ENCODE results near the gene MICAL1.

MICAL1 gene

GRCh38 chr6:109478841-109479624 is 23.5 kb upstream of the MICAL1 start:
- DNase-seq (ENCODE audit: low read depth): no peak
- H3K4me3 ChIP-seq (ENCODE audit: low read depth, low read length): peak overlapping the region; percentile 60
- TF ChIP-seq MAX (IDR thresholded peaks at IDR 0.05; ENCODE audit: low read depth, low read length): no peak
- no peak for TF ChIP-seq POLR2A (IDR thresholded peaks at IDR 0.05; ENCODE audit: extremely low read depth, insufficient read length)
- no peak for TF ChIP-seq CTCF (IDR thresholded peaks at IDR 0.05; ENCODE audit: low read depth, low read length)
- no peak for TF ChIP-seq MYC (IDR thresholded peaks at IDR 0.05; ENCODE audit: low read depth, low read length)

- TF ChIP-seq POLR2A (IDR thresholded peaks at IDR 0.05; ENCODE audit: extremely low read depth, insufficient read length) (no peak), MYC (IDR thresholded peaks at IDR 0.05; ENCODE audit: low read depth, low read length) (no peak), CTCF (IDR thresholded peaks at IDR 0.05; ENCODE audit: low read depth, low read length) (no peak), MAX (IDR thresholded peaks at IDR 0.05; ENCODE audit: low read depth, low read length) (no peak)
- H3K4me3 ChIP-seq (ENCODE audit: low read depth, low read length): peak overlapping the region; percentile 60
- DNase-seq (ENCODE audit: low read depth): no peak
Observed at GRCh38 chr6:109478222-109478805, 22.7 kb upstream of the MICAL1 start.

- no peak for DNase-seq (ENCODE audit: low read depth)
- H3K4me3 ChIP-seq (ENCODE audit: low read depth, low read length): peak overlapping the region; percentile 60
- TF ChIP-seq POLR2A (IDR thresholded peaks at IDR 0.05; ENCODE audit: extremely low read depth, insufficient read length) (no peak), MAX (IDR thresholded peaks at IDR 0.05; ENCODE audit: low read depth, low read length) (no peak), CTCF (IDR thresholded peaks at IDR 0.05; ENCODE audit: low read depth, low read length) (no peak), MYC (IDR thresholded peaks at IDR 0.05; ENCODE audit: low read depth, low read length) (no peak)
Observed at GRCh38 chr6:109477725-109478124, 22.2 kb upstream of the MICAL1 start.

- TF ChIP-seq MYC (IDR thresholded peaks at IDR 0.05; ENCODE audit: low read depth, low read length) (no peak), POLR2A (IDR thresholded peaks at IDR 0.05; ENCODE audit: extremely low read depth, insufficient read length) (no peak), MAX (IDR thresholded peaks at IDR 0.05; ENCODE audit: low read depth, low read length) (no peak)
- no peak for DNase-seq (ENCODE audit: low read depth)
- no peak overlapping the region for H3K4me3 ChIP-seq (ENCODE audit: low read depth, low read length)
Observed at GRCh38 chr6:109477184-109477583, 21.6 kb upstream of the MICAL1 start.

- H3K4me3 ChIP-seq (ENCODE audit: low read depth, low read length): no peak overlapping the region
- no peak for DNase-seq (ENCODE audit: low read depth)
- TF ChIP-seq MYC (IDR thresholded peaks at IDR 0.05; ENCODE audit: low read depth, low read length) (no peak), CTCF (IDR thresholded peaks at IDR 0.05; ENCODE audit: low read depth, low read length) (no peak), MAX (IDR thresholded peaks at IDR 0.05; ENCODE audit: low read depth, low read length) (no peak), POLR2A (IDR thresholded peaks at IDR 0.05; ENCODE audit: extremely low read depth, insufficient read length) (no peak)
Observed at GRCh38 chr6:109475625-109476024, 20.1 kb upstream of the MICAL1 start.

GRCh38 chr6:109474995-109475394 is 19.4 kb upstream of the MICAL1 start:
- H3K4me3 ChIP-seq (ENCODE audit: low read depth, low read length): no peak overlapping the region
- no peak for DNase-seq (ENCODE audit: low read depth)
- TF ChIP-seq CTCF (IDR thresholded peaks at IDR 0.05; ENCODE audit: low read depth, low read length): no peak
